Activated CD4-positive, alpha-beta T cell treated with anti-CD3 and anti-CD28 coated beads, Interleukin-2, amount 50 U/mL, for 48 hours (primary cell): ENCODE data around the gene VSTM5.
"Not testable (repeated sequence)": the region's sequence is repeated elsewhere in the genome, so short reads cannot be mapped to it uniquely, and the experiment has no call there.

Experiments used
- DNase-seq, 2 experiments: peaks; one replicate each; pipeline ENCODE4 v3.0.0-alpha.2; 2020

VSTM5 gene, protein sequence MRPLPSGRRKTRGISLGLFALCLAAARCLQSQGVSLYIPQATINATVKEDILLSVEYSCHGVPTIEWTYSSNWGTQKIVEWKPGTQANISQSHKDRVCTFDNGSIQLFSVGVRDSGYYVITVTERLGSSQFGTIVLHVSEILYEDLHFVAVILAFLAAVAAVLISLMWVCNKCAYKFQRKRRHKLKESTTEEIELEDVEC

DNA sequence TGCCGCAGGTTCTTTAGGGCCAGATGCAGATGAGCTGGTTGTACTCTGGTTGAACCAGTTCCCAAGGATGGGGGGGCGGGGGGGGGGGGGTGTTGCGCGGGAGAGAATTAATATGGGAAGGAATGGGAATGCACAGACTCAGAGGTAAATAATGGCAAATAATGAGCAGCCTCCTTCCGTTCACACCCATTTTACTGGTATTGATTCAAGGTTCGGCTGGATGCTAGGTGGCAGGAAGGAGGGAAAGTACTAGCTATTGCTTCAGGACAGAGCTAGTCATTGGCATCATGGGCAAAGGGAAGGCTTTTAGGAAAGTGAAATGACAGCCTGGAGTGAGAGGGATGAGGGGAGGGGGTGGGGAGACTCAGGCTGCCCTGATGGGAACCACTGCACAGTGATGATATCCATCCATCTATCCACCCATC, at the start of gene VSTM5:
Gene VSTM5, minus strand, starts transcription at position 25 of the 425 bp plus-strand sequence. CDS start 116 bp downstream, outside the sequence.
- DNase-seq = no peak

DNA sequence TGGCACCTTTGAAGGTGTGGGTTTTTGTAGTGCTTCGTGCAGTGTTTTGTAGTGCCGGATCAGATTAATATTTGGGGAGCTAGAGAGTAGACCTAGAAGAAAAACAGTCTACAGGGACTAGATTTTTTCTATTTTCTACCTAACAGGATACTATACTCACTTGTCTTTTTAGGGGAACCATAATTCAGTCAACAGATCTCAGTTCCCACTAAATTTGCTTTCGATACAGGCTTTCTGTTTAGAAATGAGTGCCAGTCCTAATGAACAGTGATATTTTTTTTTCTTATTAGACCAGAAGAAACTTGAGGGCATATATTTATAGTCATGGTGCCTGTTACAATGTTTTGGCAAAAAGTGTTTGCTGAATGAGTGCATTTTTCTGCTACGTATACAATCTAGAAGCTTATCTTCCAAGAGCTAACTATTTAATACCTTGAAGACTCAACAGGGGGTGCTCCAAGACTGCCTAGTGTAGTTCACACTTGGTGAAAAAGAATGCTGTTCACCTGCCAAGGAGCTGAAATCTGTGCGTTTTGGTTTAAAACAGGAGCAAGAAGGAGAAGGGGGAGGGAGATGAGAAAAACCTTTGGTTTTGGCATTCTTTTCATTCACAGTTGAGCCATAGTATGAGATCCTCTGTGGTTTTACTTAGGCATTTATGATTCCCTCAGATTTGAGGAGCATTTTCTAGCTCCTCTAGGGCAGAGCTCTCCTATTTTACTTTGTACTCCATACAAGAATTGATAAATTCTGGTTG, 44.9 kb upstream of the VSTM5 start:
- no peak for DNase-seq

DNA sequence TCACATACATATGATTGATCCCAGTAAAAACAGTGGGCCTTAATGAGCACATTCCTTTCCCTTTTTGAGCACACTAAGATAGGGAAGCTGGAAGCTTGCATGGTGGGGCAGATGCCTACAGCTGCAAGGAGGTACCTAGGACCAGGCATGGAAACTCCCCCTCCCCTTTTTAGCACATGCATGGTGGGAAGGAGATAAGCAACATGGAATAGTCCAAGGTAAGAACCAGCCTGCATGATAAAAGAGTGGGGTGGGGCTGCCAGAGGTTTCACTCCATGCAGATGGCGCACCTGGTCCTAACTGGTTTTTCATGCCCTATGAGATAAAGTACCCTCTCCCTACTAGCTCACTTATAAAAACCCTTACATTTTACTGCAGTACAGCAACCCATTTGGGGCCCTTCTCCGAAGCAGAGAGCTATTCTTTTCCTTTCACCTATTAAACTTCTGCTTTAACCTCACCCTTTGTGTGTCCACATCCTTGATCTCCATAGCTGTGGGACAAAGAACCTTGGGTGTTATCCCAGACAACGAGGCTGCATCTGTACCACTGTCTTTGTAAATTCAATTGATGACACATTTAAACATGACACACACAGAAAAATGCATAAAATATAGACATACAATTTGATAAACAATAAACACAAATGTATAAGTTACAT, 40.1 kb upstream of the VSTM5 start:
- DNase-seq = no peak

DNA sequence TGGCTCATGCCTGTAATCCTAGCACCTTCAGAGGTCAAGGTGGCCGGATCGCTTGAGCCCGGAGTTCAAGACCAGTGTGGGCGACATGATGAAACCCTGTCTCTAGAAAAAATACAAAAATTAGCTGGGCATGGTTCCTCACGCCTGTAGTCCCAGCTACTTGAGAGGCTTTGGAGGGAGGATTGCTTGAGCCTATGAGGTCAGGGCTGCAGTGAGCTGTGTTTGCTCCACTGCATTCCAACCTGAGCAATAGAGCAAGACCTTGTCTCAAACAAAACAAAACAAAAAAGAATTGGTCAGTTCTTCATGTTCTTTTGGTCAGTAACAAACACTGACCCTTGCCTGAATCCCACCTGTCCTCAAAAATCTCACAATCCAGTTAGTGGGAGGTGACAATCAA, 36.7 kb upstream of the VSTM5 start:
- DNase-seq = no peak

DNA sequence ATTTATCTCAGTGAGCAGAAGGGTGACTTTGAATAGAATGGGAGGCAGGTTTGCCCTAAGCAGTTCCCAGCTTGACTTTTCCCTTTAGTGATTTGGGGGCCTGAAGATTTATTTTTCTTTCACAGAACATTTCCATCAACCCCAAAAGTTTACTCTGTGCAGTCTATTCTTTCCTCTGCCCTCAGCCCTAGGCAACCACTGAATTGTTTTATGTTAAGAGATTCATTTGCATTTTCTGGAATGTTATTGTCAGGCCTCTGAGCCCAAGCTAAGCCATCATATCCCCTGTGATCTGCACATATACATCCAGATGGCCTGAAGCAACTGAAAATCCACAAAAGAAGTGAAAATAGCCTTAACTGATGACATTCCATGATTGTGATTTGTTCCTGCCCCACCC, 28.7 kb upstream of the VSTM5 start:
- DNase-seq = not testable (repeated sequence)

DNA sequence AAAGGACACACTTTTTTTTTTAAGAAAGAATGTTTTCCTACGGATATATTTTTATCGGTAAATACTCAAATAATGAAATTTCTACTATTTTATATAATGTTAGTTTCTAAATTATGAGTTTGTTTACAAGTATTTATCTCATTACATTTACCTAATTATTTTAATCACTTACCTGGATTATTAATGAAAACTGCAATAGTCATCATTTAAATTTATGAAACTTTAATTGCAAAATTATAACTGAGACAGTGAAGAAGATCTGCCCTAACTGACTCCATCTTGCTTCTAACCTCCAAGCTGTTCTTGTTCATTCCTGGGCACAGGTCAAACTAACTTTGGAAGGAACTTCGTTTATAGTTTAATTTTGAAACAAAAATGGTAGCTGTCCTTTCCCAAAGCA, 25.2 kb upstream of the VSTM5 start:
- DNase-seq = no peak

DNA sequence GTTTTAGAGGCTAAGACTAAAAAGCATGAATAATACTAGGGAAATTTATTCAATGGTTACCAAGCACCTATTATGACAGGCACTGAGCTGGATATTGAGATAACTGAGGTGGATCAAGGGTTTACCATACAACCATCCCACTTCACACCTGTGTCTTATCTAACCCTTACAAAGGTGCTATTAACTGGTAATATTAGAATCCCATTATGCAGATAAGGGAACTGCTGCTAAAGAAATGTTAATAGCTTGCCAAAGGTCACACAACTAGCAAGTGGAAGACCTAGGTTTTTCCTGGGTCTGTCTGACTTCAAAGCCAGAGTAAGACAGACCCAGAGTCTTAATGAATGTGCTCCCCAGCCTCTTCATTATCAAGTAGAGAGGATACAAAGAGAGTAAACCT, 21.1 kb upstream of the VSTM5 start:
- no peak for DNase-seq

DNA sequence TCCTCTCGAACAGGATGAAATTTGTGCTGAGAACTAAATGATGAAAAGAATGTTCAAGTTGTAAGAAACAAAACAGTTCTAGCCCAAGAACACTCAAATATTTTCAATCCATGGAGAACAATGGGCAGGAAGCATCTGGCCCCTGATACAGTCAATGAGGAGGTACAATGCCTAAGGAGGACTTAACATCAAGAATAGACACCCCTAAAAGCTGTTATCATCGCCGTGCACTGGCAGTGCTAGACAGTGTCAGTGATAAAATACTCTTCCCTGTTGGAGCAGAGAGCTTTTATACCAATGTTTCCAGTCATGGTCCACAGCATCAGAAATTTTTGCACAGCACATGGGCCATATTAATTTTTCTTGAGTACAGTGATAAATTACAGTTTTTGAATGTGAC, 20.2 kb upstream of the VSTM5 start:
- DNase-seq = no peak

DNA sequence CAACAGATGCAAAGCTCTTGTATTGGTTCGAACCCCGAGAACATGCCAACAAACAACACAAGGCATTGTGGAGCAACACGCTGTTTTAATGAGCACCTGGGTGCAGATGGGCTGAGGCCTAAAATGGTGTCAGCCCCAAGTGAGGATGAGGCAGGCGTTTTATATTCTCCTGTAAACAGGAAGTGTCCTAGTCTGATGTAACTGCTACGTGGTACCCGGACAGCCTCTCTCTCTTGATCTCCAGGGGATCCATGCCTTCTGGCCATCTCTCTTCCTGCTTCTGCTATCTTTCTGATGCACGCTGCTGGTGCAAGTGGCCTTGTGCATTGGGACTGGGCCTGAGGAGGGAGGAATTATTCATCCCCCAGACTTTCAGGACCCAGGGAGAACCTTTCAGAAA, 19.4 kb upstream of the VSTM5 start:
- no peak for DNase-seq

DNA sequence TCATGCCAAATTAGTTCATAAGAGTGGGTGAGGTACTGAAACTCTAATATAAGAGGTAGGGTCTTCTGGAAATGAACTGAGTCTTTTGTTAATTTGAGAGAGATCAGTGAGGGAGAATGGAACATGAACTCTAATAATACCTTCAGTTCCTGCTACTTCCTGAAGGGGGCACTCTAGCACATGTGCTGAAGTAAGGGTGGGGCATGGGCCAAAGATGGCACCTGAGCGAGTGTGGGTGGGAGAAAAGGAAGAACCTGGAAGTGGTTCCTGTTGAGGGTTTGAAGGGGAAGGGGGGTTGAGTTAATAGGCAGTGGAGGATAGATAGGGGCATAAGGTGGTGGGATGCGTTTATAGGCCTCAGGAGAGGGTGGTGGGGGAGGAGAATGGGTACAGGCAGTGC, 18.0 kb upstream of the VSTM5 start:
- not testable (repeated sequence) for DNase-seq

DNA sequence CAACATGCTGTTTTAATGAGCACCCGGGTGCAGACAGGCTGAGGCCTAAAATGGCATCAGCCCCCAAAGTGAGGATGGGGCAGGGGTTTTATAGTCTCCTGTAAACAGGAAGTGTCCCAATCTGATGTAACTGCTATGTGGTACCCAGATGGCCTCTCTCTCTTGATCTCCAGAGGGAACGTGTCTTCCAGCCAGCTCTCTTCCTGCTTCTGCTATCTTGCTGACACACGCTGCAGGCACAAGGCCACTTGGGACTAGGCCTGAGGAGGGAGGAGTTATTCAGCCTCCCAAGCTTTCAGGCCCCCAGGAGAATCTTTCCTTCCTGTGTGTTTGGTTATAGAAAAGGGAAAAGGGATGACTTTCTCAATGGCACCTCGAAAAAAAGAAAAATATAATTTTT, 11.4 kb upstream of the VSTM5 start:
- no peak for DNase-seq

DNA sequence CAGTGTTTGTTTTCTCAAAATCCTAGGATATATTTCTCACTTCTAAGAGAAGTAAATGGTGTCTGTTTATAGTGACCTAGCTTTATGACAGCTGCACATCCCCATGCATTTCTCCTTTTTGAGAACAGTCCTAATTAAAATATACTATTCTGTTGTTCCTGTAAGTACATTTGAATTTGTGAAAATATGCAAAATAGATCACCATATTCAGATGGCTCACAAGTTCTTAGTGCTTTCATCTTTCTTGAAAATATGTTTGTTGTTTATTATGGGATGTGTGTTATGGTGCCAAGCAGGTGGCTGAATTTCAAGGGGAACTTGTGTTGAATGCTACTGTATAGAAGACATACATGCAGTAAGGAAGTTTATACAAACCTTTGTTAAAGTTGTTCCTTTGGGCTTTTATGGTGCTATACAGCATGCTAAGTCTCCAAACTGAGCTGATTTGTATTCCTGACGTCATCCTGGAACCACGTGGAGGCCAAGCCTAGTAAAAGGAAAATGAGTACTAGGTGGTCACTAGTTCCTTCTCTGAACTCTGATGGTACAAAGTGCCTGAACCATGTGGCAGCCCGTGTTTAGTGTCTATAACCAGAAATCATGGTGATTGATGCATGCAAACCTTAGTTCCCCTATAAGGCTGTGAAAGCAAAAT, 7.8 kb upstream of the VSTM5 start:
- no peak for DNase-seq

DNA sequence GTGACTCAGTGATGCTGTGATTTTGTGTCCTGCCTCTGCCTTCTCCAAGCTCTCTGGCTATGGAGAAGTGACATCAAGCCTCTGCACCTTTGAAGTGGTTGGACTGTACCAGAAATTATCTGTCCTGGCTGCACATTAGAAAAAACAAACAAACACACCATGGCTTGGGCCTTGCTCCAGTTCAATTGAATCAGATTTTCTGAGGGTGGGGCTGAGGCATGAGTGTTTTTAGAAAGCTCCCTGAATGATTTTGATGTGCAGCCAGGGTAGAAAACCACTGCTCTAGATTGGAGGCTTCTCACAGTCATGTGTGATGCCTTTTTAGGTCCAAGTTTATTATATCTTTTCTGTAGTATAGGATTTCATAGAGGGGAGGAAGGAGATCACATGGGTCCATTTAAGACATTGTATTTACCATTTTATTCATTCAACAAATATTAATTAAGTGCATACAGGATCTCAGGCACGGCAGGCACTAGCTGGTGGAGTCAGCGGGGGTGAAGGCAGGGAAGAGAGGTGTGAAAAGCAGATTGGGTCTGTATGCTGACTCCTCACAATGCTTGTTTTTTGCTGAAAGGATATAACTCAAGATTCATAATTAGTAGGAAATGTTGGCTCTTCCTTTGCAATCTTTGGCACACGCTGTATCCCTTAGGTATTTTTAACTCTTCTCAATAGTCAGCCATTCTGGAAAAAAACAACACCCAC, 7.1 kb upstream of the VSTM5 start:
- no peak for DNase-seq

DNA sequence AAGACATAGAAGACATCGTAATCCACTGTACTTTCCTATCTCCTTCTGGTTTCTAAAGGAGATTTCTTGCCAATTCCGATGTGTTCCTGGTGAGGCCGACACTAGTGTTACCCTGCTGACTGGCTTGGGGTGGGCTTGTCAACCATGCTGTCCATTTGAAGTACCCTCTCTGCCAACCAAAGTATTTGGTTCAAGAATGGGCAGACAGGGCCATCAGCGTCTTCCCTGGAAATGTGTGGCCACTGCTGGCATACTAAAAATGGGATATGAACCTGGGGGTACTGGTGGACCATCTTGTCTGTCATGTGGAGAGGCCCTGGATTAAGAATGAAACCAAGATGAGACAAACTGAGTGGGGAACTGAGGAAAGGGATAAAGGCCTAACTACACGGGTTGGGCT, 1.8 kb upstream of the VSTM5 start:
- DNase-seq = no peak

DNA sequence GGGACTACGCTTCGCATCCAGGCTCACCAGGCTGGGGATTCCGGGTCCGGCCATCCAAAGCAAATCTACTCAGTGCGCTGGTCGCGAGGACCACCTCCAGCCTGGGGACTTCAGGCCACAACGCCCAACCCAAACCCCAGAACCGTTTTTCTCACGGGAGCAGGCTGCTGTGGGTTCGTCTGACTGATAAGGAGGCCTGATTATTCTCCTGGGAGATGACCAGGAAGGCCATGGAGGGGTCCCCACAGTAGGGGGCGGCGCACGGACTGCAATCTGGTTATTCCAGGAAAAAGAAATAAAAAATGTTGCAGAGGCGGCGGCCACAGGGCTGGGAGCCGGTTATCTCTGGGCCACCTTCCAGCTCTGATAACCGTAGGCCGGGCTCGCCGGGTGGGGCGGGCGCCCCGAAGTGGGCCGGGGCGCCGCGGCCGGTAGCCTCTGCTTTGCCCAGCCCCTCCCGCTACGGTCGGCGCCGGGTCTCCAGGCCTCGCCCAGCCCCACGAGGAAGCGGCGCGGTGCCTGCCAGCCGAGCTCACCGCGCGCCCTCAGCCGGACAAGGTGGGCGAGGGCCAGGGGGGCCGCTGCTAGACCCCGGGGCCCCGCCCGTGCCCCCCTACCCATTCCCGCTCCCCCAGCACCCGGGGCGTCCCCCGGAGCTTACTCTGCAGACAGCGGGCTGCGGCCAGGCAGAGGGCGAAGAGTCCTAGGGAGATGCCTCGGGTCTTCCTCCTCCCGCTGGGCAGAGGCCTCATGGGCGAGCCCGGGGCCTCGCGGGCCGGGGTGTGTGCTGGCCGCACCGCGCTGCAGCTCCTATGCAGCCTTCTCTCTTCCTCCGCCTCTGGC, 446 bp downstream of the VSTM5 start:
- no peak for DNase-seq

DNA sequence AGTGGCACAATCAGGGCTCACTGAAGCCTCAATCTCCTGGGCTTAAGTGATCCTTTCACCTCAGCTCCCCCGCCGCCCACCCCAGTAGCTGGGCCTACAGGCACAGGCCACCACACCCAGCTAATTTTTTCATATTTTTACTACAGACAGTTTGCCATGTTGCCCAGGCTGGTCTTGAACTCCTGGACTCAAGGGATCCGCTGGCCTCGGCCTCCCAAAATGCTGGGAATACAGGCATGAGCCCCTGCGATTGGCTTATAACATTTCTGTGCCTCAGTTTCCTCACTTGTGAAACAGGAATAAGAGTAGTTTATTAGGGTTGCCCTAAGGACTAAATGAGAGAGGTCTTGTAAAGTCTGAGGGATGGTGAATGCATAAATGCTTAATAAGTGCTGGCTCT, 1.2 kb downstream of the VSTM5 start:
- DNase-seq = no peak

DNA sequence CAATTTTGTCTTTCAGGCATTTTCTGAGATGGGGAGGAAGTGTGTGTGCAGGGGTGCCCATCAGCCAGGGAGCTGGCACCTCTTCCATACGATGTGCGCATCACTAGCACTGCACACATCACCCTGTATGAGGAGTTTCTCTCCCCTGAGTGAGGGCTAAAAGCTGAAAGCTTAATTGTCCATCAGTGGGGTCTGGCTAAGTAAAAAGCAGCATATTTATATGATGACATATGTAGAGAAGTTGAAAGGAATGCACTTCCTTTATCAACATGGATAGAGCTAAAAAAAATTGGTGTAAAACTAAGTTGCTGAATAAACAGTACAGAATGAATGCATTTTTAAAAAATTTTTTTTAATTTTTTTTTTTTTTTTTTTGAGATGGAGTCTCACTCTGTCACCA, 4.0 kb downstream of the VSTM5 start:
- DNase-seq = no peak

DNA sequence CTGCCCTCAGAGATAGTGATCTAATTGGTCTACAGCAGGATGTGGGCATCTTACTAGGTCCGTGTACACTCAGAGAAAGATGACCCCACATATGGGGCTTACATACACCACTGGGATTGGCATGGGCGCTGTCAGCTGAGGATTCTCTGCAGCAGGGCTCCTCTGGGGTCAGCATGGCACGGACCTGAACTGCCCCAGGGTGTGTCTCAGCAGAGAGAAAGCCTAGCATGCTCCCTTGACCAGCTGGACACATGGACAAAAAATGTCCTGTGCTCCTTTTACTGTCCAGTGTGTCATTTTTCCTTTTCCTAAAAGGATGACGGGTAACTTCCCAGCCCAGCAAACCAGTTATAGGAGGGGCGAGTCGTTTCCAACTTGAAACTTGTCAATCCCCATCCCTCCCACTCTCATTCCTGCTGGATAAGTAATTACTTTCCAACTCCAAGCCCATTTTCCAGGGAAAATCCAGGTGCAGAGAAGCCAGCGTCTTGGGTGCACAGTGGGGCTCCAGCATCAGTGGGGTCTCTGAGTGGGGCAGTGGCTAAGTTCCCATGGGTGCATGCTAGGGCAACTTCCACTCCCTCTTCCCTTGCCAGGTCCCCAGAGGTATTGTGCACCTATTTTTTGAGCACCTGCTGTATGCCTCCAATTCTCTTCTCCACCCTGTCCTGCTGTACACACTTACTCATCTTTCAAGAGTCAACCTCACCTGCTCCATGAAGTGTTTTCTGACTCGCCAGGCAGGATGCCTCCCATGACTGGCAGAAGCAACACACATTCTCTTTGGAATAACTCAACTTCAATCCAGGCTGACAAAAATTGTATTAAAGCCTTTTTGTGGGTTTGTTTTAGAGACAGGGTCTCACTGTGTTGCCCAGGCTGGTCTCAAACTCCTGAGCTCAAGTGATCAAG, 5.0 kb downstream of the VSTM5 start:
- no peak for DNase-seq

DNA sequence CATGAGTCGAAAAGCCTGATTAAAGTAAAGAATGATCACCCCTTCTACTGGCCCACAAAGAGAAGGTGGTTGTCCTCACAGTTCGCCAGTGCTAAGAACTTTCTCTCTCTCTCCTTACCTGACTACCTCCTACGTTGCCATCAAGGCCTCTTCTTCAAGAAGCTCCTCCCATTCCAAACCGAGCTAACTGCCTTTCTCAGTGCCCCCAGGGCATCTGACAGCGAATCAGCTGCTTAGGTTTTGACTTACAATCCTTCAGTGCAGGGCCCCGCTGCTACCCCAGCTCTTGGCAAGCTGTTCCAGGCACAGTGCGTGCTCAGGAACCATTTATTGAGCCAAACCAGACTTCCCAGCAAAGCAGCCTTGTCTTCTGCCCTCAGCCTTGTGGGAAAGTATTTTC, 5.8 kb downstream of the VSTM5 start:
- DNase-seq = no peak

DNA sequence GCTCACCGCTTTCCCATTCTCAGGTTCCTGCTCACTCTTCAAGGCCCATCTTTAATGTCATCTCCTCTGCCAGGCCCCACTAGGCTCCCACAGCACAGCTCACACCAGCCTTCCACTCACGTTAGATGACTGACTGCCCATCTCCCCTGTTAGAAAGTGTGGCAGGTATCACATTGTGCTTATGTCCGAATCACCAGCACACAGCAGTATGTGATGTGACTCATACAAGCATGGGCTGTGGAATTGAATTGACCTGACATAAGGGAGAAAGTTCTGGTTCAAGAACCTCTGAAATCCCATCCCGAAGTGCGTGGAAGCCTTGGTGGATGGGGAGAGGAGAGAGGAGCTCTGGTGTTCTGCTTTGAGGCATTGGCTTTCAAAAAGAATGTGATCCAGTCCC, 6.5 kb downstream of the VSTM5 start:
- DNase-seq = no peak

DNA sequence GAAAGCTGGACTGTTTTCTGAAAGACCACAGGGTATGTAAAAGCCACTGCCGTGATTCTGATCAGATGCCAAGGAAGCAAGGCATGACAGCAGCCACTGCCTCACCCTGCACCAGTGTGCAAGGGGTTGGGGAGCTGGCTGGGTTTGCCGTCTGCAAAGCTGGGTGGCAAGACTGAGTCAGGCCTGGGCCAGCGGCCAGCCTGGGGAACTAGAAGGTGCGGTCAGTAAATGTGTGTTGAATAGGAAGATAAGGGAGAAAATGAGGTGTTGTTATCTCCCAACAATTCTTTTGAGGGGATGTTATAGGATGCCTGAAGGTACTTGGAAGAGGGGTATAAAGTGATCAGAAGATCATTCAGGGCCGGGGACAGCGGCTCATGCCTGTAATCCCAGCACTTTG, 8.0 kb downstream of the VSTM5 start:
- DNase-seq = no peak
